ENCODE results near the gene ZNF541. TPM values are rescaled to one million over a fixed set of nuclear protein-coding genes. Genes with fewer than 3 reads are reported as not detected.

Gene ZNF541
- total RNA-seq, 1 donor from 2014 or later = not detected

DNA sequence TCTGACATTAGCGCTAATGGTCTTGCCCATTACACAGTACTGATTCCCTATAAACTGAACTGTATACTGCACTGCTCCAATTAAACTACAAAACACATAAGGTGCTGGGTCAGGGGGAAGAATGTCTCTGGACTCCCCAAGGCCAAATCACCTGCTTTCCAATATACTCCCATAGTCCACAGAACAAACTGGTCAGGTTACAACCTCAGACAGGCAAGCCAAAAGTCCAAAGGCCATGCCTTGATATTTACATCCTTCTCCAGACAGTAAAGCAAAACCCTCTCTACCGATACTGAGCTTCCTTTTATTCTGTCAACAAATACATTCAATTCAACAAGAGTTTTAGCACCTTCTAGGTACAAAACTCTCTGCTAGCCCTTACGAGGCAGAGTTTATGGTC lies 8.9 kb downstream of the ZNF541 start:
- Mint-ChIP-seq H3K4me1 (ENCODE audit: unreplicated experiment) (no peaks in the 10 kb centered on the region), H3K36me3 (ENCODE audit: low read depth, unreplicated experiment) (no peaks in the 10 kb centered on the region), H3K27me3 (ENCODE audit: unreplicated experiment) (no peaks in the 10 kb centered on the region), H3K9me3 (ENCODE audit: unreplicated experiment) (no peaks in the 10 kb centered on the region), H3K27ac (ENCODE audit: unreplicated experiment) (no peak overlapping the region), H3K4me3 (ENCODE audit: unreplicated experiment) (no peak overlapping the region)
- TF ChIP-seq, protein P1, sequence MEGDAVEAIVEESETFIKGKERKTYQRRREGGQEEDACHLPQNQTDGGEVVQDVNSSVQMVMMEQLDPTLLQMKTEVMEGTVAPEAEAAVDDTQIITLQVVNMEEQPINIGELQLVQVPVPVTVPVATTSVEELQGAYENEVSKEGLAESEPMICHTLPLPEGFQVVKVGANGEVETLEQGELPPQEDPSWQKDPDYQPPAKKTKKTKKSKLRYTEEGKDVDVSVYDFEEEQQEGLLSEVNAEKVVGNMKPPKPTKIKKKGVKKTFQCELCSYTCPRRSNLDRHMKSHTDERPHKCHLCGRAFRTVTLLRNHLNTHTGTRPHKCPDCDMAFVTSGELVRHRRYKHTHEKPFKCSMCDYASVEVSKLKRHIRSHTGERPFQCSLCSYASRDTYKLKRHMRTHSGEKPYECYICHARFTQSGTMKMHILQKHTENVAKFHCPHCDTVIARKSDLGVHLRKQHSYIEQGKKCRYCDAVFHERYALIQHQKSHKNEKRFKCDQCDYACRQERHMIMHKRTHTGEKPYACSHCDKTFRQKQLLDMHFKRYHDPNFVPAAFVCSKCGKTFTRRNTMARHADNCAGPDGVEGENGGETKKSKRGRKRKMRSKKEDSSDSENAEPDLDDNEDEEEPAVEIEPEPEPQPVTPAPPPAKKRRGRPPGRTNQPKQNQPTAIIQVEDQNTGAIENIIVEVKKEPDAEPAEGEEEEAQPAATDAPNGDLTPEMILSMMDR (IDR thresholded peaks at IDR 0.05; ENCODE audit: unreplicated experiment) = no peak
- no peak for DNase-seq (ENCODE audit: low spot score)

DNA sequence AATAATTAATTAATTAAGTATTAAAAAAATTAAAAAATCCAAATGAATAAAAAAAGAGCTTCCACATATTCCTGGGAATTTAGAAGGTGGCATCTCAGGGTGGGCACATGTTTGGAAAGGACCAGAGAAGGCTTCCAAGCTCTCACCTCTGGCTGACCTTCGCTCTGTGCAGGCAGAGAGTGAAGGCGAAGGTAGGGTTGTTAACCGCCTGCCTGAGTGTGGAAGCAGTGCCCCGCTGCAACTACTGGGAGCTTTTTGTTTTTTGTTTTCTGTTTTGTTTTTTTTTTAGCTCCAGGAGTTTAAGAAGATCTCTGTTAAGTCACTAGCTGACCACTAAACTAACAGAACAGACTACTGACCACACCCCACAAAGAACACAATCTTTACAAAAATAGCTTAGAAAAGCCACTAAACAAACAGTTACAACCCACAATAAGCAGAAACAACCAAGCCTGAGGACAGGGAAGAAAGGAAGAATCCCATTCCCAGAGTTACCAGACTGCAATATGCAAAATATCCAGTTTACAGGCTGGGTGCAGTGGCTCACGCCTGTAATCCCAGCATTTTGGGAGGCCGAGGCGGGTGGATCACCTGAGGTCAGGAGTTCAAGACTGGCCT lies 11.4 kb downstream of the ZNF541 start:
- DNase-seq (ENCODE audit: low spot score) = no peak
- Mint-ChIP-seq H3K4me3 (ENCODE audit: unreplicated experiment) (no peak overlapping the region), H3K4me1 (ENCODE audit: unreplicated experiment) (peaks cover 4% of the 10 kb centered on the region), H3K27ac (ENCODE audit: unreplicated experiment) (no peak overlapping the region), H3K27me3 (ENCODE audit: unreplicated experiment) (no peaks in the 10 kb centered on the region), H3K36me3 (ENCODE audit: low read depth, unreplicated experiment) (no peaks in the 10 kb centered on the region), H3K9me3 (ENCODE audit: unreplicated experiment) (no peaks in the 10 kb centered on the region)
- TF ChIP-seq, protein P1 (IDR thresholded peaks at IDR 0.05; ENCODE audit: unreplicated experiment) = no peak

DNA sequence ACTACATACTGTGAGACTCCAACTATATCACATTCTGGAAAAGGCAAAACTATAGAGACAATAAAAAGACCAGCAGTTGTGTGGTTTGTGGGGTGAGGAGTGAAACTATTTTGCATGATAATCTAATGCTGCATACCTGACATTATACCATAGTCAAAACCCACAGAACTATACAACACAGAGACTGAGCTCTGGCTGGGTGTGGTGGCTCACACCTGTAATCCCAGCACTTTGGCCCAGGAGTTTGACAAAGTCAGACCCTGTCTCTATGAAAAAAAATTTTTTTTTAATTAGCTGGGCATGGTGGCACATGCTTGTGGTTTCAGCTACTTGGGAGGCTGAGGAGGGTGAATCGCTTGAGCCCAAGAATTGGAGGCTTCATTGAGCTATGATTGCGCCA lies 11.9 kb downstream of the ZNF541 start:
- no peaks in the 10 kb centered on the region for H3K9me3 Mint-ChIP-seq (ENCODE audit: unreplicated experiment)
- no peaks in the 10 kb centered on the region for H3K36me3 Mint-ChIP-seq (ENCODE audit: low read depth, unreplicated experiment)
- DNase-seq (ENCODE audit: low spot score) = no peak
- TF ChIP-seq, protein P1 (IDR thresholded peaks at IDR 0.05; ENCODE audit: unreplicated experiment) = no peak
- H3K27me3 Mint-ChIP-seq (ENCODE audit: unreplicated experiment) = no peaks in the 10 kb centered on the region
- no peak overlapping the region for H3K27ac Mint-ChIP-seq (ENCODE audit: unreplicated experiment)
- no peak overlapping the region for H3K4me3 Mint-ChIP-seq (ENCODE audit: unreplicated experiment)
- peaks cover 4% of the 10 kb centered on the region for H3K4me1 Mint-ChIP-seq (ENCODE audit: unreplicated experiment)

DNA sequence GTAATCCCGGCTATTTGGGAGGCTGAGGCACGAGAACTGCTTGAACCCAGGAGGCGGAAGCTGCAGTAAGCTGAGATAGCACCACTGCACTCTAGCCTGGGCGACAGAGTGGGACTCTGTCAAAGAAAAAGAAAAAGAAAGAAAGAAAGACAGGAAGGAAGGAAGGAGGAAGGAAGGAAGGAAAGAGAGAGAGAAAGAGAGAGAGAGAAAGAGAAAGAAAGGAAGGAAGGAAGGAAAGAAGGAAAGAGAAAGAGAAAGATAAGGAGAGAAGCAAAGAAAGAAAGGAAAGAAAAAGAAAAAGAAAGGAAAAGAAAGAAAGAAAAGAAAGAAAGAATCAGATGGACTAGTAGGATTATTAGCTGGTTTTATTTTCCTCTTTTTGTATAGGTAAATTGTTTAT lies 22.8 kb downstream of the ZNF541 start:
- H3K9me3 Mint-ChIP-seq (ENCODE audit: unreplicated experiment) = no peaks in the 10 kb centered on the region
- H3K4me3 Mint-ChIP-seq (ENCODE audit: unreplicated experiment) = no peak overlapping the region
- H3K27ac Mint-ChIP-seq (ENCODE audit: unreplicated experiment) = no peak overlapping the region
- no peak for DNase-seq (ENCODE audit: low spot score)
- H3K4me1 Mint-ChIP-seq (ENCODE audit: unreplicated experiment) = peaks cover 3% of the 10 kb centered on the region
- no peaks in the 10 kb centered on the region for H3K36me3 Mint-ChIP-seq (ENCODE audit: low read depth, unreplicated experiment)
- H3K27me3 Mint-ChIP-seq (ENCODE audit: unreplicated experiment) = peaks cover 1% of the 10 kb centered on the region
- TF ChIP-seq, protein P1 (IDR thresholded peaks at IDR 0.05; ENCODE audit: unreplicated experiment) = no peak

DNA sequence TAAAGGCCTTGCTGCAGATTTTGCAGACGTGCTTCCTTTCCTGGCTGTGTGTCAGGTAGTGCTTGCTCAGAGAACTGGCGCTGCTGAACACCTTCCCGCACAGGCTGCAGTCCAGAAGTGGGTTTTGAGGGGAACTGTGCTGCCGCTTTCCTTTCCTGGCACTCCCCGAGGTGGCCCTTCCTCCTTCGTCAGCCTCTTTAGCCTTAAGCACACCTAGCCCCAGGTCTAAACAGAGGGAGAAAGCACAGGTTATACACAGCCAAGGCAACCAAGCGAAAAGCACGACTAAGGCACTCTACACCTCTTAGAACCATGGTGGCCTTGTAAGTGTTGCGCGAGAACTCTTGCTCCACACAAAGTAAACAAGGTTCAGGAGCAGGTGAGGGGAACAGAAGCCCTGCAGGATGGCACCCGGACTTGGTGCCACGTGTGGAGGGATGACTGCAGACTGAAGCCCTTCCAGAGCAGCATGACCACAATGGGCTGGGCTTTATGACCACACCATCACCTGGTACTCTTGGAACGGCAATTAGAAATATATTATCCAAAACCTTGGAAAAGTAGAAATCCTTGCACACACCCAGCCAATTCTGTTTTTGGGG lies 23.6 kb downstream of the ZNF541 start:
- H3K4me3 Mint-ChIP-seq (ENCODE audit: unreplicated experiment) = no peak overlapping the region
- H3K9me3 Mint-ChIP-seq (ENCODE audit: unreplicated experiment) = no peaks in the 10 kb centered on the region
- TF ChIP-seq, protein P1 (IDR thresholded peaks at IDR 0.05; ENCODE audit: unreplicated experiment) = no peak
- DNase-seq (ENCODE audit: low spot score) = no peak
- H3K27me3 Mint-ChIP-seq (ENCODE audit: unreplicated experiment) = peaks cover 1% of the 10 kb centered on the region
- H3K4me1 Mint-ChIP-seq (ENCODE audit: unreplicated experiment) = peaks cover 2% of the 10 kb centered on the region
- no peaks in the 10 kb centered on the region for H3K36me3 Mint-ChIP-seq (ENCODE audit: low read depth, unreplicated experiment)
- no peak overlapping the region for H3K27ac Mint-ChIP-seq (ENCODE audit: unreplicated experiment)
